Lower lobe of right lung (tissue), 2 donors: ENCODE data around the gene RUNX1. TPM values are rescaled to one million over a fixed set of nuclear protein-coding genes. Genes with fewer than 3 reads are reported as not detected.

Experiments
- ATAC-seq, 2 donors: fragments of 200-7000 bp; cut with Tn5 transposase; one replicate each; pipeline ENCODE4 v1.9.1; 2020 to 2022; ENCODE audit warnings: mild to moderate bottlenecking in 2 of 2, moderate library complexity in 2 of 2
- DNase-seq: peaks from one replicate; pipeline ENCODE4 v3.0.0-alpha.2; 2020
- H3K27ac ChIP-seq: fragments of 200-600 bp; one replicate; pipeline ENCODE4 v1.8.0; 2022
- H3K27me3 ChIP-seq: fragments of 200-600 bp; one replicate; pipeline ENCODE4 v1.8.0; 2022; ENCODE audit warnings: low read depth
- H3K36me3 ChIP-seq: fragments of 200-600 bp; one replicate; pipeline ENCODE4 v1.8.0; 2022; ENCODE audit warnings: mild to moderate bottlenecking
- H3K4me1 ChIP-seq: fragments of 200-600 bp; one replicate; pipeline ENCODE4 v1.8.0; 2022
- H3K4me3 ChIP-seq: fragments of 200-600 bp; one replicate; pipeline ENCODE4 v1.8.0; 2022; ENCODE audit warnings: mild to moderate bottlenecking
- H3K9me3 ChIP-seq: fragments of 200-600 bp; one replicate; pipeline ENCODE4 v1.8.0; 2022
- intact Hi-C: fragments of 100-400 bp; cut with DNase I; formaldehyde crosslinking; loops from one replicate; pipeline ENCODE4 v1.11.0; 2022
- total RNA-seq: library from RNA; stranded (reverse); fragmentation: NEBNext Ultra II Directional; extraction: Animal tissue kit (Norgen Biotek cat#: 25700); gene quantifications from one replicate; pipeline ENCODE4 v1.2.1, GENCODE V29; 2021
- TF ChIP-seq, protein P1 (sequence below): fragments of 200-600 bp; IDR thresholded peaks from one replicate; pipeline ENCODE4 v1.8.0; 2022; ENCODE audit warnings: antibody characterized with exemption, mild to moderate bottlenecking
- donor health status: DM: no; HTN: yes; CAD: no; lungs with severe emphysema.

The RUNX1 gene
- total RNA-seq, 1 donor from 2014 or later, result 110 TPM

DNA sequence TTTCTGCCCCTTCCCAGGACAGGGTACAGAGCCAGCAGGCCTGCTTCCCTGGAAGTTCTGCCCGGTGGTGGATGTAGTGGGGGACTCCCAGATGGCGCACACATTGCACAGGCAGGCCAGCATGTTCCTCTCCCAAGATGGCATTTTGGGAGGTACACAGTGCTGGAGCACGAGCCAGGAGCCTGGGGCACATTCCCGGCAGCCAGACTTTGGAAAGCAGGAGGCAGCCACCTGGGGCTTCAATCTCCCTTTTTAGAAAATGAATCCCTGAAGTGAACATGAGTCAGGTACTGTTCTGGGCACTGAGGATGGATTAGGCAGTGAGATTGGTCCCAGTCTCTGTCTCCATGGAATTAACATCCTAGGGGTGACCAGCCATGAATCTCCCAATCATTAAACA lies 56.9 kb downstream of the RUNX1 start:
- H3K27ac ChIP-seq, result no peak overlapping the region

DNA sequence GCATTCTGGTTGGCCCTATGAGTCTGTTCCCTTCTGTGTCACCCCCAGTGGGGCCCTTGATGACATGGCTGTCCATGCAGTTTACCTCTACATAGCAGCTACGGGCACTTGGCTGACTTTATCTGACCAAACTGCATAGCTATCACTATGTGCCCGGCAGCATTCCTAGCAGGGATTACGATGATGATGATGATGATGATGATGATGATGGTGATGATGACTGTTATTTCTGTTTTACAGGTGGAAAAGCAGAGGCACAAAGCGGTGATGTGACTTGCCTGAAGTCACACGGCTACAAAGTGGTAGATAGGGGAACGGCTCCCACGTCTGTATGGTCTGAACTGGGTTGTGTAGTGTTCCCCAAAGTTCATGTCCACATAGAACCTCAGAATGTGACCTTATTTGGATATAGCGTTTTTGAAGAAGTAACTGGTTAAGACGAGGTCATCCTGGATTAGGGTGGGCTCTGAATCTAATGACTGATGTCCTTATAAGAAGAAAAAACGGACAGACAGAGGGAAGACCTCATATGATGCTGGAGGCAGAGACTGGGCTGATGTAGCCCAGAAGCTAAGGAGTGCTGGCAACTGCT lies 57.6 kb downstream of the RUNX1 start:
- Histone ChIP-seq H3K36me3 (no peaks in the 10 kb centered on the region), H3K4me1 (peaks cover 20% of the 10 kb centered on the region), H3K27me3 (no peaks in the 10 kb centered on the region), H3K4me3 (no peak overlapping the region), H3K27ac (no peak overlapping the region), H3K9me3 (no peaks in the 10 kb centered on the region)
- intact Hi-C loops, result no loop called here
- DNase-seq, result no peak
- ATAC-seq, result no peak
- TF ChIP-seq, protein P1, sequence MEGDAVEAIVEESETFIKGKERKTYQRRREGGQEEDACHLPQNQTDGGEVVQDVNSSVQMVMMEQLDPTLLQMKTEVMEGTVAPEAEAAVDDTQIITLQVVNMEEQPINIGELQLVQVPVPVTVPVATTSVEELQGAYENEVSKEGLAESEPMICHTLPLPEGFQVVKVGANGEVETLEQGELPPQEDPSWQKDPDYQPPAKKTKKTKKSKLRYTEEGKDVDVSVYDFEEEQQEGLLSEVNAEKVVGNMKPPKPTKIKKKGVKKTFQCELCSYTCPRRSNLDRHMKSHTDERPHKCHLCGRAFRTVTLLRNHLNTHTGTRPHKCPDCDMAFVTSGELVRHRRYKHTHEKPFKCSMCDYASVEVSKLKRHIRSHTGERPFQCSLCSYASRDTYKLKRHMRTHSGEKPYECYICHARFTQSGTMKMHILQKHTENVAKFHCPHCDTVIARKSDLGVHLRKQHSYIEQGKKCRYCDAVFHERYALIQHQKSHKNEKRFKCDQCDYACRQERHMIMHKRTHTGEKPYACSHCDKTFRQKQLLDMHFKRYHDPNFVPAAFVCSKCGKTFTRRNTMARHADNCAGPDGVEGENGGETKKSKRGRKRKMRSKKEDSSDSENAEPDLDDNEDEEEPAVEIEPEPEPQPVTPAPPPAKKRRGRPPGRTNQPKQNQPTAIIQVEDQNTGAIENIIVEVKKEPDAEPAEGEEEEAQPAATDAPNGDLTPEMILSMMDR, result no peak

More for the DNA sequence above, 56.9 kb downstream of the RUNX1 start:
- no peaks in the 10 kb centered on the region for H3K27me3 ChIP-seq
- H3K4me3 ChIP-seq, result no peak overlapping the region
- ATAC-seq (no peak), DNase-seq (no peak)
- H3K9me3 ChIP-seq, result no peaks in the 10 kb centered on the region
- intact Hi-C loops, result no loop called here
- TF ChIP-seq, protein P1, result no peak
- peaks cover 20% of the 10 kb centered on the region for H3K4me1 ChIP-seq
- no peaks in the 10 kb centered on the region for H3K36me3 ChIP-seq

DNA sequence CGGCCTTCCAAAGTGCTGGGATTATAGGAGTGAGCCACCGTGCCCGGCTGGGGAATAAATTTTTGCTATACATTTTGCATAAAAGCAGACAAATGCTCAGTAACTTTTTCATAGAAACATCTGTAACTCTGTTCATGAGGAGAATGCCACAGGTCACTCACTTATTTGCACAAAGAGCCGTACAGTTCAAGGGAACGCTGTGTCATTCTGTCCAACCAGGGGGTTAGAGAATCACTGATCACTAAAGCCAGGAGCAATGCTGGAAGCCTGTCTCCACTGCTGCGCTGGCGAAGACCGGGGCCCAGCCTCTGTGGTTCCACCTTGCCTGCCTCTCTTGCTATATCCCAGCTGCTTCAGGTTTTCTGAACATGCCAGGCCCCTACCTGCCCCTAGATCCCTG lies 58.3 kb downstream of the RUNX1 start:
- ATAC-seq (no peak), DNase-seq (no peak)
- no peaks in the 10 kb centered on the region for H3K27me3 ChIP-seq
- no peak overlapping the region for H3K27ac ChIP-seq
- TF ChIP-seq, protein P1, result no peak
- H3K4me1 ChIP-seq, result peaks cover 16% of the 10 kb centered on the region
- intact Hi-C loops, result no loop called here
- H3K36me3 ChIP-seq, result no peaks in the 10 kb centered on the region
- no peak overlapping the region for H3K4me3 ChIP-seq
- no peaks in the 10 kb centered on the region for H3K9me3 ChIP-seq

DNA sequence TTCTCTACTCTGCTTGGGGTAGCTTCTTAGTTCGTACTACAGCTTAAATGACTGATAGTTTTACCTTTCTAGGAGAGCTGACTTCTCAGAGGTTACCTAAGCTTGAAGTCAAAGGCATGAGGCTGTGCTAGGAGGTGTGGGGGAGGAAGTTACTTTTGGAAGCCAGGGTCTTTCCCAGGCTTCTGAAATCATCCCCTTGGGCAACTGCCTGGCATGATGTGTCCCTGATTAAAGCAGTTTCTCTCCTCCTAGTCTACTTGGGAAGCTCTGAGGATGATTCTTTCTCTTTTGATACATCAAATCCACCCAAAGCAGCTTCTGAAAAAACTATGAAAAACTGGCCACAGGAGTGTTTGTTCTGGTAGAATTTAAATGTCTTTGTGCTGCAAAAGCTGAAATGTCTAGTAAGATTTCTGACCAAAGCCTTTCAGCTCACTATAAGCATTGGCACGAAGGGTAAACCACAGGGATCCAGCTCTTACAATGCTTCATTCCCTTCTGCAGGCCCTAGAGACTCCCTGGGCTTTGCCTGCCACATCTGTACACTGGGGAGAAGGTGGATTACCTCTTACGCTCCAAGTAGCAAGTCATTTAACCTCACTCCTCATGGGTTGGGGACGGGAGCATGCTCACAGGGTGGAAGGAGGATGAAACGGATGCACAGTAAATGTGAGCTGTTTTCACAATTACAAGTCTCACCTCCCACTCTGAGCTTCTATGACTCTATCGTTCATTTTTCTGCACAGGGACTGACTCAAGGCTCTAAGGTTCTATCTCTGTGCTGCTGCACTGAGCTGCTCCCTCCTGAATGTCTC lies 59.6 kb downstream of the RUNX1 start:
- intact Hi-C loops, result no loop called here
- H3K27me3 ChIP-seq, result no peaks in the 10 kb centered on the region

DNA sequence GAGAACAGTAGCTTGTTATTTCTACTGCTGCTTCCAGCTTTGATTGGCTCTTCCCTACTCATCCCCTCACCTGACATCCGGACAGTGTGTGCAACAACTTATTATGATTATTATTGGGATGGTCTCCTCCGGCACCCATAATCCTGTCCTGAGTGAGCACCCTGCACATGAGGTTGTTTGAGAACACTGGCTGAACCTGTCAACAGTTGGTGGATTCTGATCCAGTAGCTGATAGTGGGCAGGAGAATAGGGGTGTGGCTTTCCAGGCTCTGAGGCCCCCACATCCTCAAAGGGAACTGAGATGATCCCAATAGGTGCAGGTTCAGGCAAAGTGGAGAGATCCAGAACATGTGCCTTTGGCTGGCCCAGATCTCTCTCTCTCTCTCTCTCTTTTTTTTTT lies 60.5 kb downstream of the RUNX1 start:
- intact Hi-C loops, result no loop called here
- Histone ChIP-seq H3K4me1 (peaks cover 26% of the 10 kb centered on the region), H3K27me3 (no peaks in the 10 kb centered on the region), H3K4me3 (no peak overlapping the region), H3K9me3 (no peaks in the 10 kb centered on the region), H3K27ac (no peak overlapping the region), H3K36me3 (no peaks in the 10 kb centered on the region)
- DNase-seq (no peak), ATAC-seq (no peak)
- TF ChIP-seq, protein P1, result no peak

More for the DNA sequence above, 59.6 kb downstream of the RUNX1 start:
- Histone ChIP-seq H3K4me3 (no peak overlapping the region), H3K27ac (no peak overlapping the region), H3K4me1 (peaks cover 17% of the 10 kb centered on the region), H3K9me3 (no peaks in the 10 kb centered on the region), H3K36me3 (no peaks in the 10 kb centered on the region)
- DNase-seq, result no peak
- TF ChIP-seq, protein P1, result no peak
- ATAC-seq, result no peak
